Measurements from ENCODE around the gene GNAT1.

Gene GNAT1

GRCh38 chr3:50229490-50229889 is 38.1 kb downstream of the GNAT1 start:
- no peak overlapping the region for H3K4me3 ChIP-seq (ENCODE audit: low read length)
- no peak for TF ChIP-seq CTCF (conservative IDR thresholded peaks at IDR 0.05; ENCODE audit: low read depth, low read length)
- DNase-seq (ENCODE audit: low read depth), result no peak

GRCh38 chr3:50230104-50230793 is 38.8 kb downstream of the GNAT1 start:
- TF ChIP-seq CTCF (conservative IDR thresholded peaks at IDR 0.05; ENCODE audit: low read depth, low read length), result no peak
- DNase-seq (ENCODE audit: low read depth), result no peak
- no peak overlapping the region for H3K4me3 ChIP-seq (ENCODE audit: low read length)

GRCh38 chr3:50230794-50231125 is 39.4 kb downstream of the GNAT1 start:
- H3K4me3 ChIP-seq (ENCODE audit: low read length), result no peak overlapping the region
- TF ChIP-seq CTCF (conservative IDR thresholded peaks at IDR 0.05; ENCODE audit: low read depth, low read length), result no peak
- DNase-seq (ENCODE audit: low read depth), result no peak

- no peak overlapping the region for H3K4me3 ChIP-seq (ENCODE audit: low read length)
- no peak for TF ChIP-seq CTCF (conservative IDR thresholded peaks at IDR 0.05; ENCODE audit: low read depth, low read length)
- DNase-seq (ENCODE audit: low read depth), result no peak
Measured at GRCh38 chr3:50231581-50231980, 40.2 kb downstream of the GNAT1 start.

- TF ChIP-seq CTCF (conservative IDR thresholded peaks at IDR 0.05; ENCODE audit: low read depth, low read length), result no peak
- no peak for DNase-seq (ENCODE audit: low read depth)
- H3K4me3 ChIP-seq (ENCODE audit: low read length), result no peak overlapping the region
Measured at GRCh38 chr3:50232303-50232702, 40.9 kb downstream of the GNAT1 start.

GRCh38 chr3:50233176-50233575 is 41.8 kb downstream of the GNAT1 start:
- no peak for DNase-seq (ENCODE audit: low read depth)
- TF ChIP-seq CTCF (conservative IDR thresholded peaks at IDR 0.05; ENCODE audit: low read depth, low read length), result no peak
- no peak overlapping the region for H3K4me3 ChIP-seq (ENCODE audit: low read length)

- no peak for TF ChIP-seq CTCF (conservative IDR thresholded peaks at IDR 0.05; ENCODE audit: low read depth, low read length)
- DNase-seq (ENCODE audit: low read depth), result peak; percentile 94
- peak within 1 kb of the TSS; percentile 88 for H3K4me3 ChIP-seq (ENCODE audit: low read length)
Measured at GRCh38 chr3:50235716-50236483, 44.5 kb downstream of the GNAT1 start, which contains the start of gene GNAI2. Gene GNAI2 (plus strand): TSS chr3:50236204. CDS start chr3:50236336, 132 bp downstream.
